Measurements from ENCODE around the gene IL20RB. TPM values are rescaled to one million over a fixed set of nuclear protein-coding genes. Genes with fewer than 3 reads are reported as not detected.

IL20RB gene
- total RNA-seq, 1 donor from 2014 or later = 0.44 TPM

DNA sequence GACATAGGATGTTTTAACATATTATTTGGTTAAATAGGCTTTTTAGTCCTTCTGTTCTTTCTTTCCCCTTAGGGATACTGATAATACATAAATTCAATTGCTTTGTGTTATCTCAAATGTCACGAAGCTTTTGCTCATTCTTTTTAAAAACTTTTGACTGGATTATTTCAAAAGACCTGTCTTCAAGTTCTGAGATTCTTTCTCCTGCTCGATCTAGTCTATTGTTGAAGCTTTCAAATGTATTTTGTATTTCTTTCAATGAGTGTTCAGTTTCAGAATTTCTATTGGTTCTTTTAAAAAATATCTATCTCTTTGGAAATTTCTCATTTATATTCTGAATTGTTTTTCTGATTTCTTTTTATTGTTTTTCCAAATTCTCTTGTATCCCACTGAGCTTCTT lies 16.9 kb downstream of the IL20RB start:
- Histone ChIP-seq H3K9me3 (replicated peaks) (peaks cover 30% of the 10 kb centered on the region), H3K27ac (replicated peaks) (no peak overlapping the region), H3K36me3 (no peaks in the 10 kb centered on the region), H3K4me3 (no peak overlapping the region), H3K27me3 (ENCODE audit: low read depth) (no peaks in the 10 kb centered on the region), H3K4me1 (no peaks in the 10 kb centered on the region)
- no peak for DNase-seq
- intact Hi-C loops (cut with micrococcal nuclease) = no loop called here
- TF ChIP-seq, protein P1, sequence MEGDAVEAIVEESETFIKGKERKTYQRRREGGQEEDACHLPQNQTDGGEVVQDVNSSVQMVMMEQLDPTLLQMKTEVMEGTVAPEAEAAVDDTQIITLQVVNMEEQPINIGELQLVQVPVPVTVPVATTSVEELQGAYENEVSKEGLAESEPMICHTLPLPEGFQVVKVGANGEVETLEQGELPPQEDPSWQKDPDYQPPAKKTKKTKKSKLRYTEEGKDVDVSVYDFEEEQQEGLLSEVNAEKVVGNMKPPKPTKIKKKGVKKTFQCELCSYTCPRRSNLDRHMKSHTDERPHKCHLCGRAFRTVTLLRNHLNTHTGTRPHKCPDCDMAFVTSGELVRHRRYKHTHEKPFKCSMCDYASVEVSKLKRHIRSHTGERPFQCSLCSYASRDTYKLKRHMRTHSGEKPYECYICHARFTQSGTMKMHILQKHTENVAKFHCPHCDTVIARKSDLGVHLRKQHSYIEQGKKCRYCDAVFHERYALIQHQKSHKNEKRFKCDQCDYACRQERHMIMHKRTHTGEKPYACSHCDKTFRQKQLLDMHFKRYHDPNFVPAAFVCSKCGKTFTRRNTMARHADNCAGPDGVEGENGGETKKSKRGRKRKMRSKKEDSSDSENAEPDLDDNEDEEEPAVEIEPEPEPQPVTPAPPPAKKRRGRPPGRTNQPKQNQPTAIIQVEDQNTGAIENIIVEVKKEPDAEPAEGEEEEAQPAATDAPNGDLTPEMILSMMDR (IDR thresholded peaks at IDR 0.05; ENCODE audit: borderline replicate concordance) = no peak

GRCh38 chr3:136979204-136979603 lies 21.4 kb downstream of the IL20RB start:
- no peak for DNase-seq
- peaks cover 13% of the 10 kb centered on the region for H3K9me3 ChIP-seq (replicated peaks)
- no peak overlapping the region for H3K27ac ChIP-seq (replicated peaks)
- no peaks in the 10 kb centered on the region for H3K36me3 ChIP-seq
- no peaks in the 10 kb centered on the region for H3K4me1 ChIP-seq
- TF ChIP-seq, protein P1 (IDR thresholded peaks at IDR 0.05; ENCODE audit: borderline replicate concordance) = no peak
- intact Hi-C loops (cut with micrococcal nuclease) = no loop called here
- H3K4me3 ChIP-seq = no peak overlapping the region
- no peaks in the 10 kb centered on the region for H3K27me3 ChIP-seq (ENCODE audit: low read depth)

DNA sequence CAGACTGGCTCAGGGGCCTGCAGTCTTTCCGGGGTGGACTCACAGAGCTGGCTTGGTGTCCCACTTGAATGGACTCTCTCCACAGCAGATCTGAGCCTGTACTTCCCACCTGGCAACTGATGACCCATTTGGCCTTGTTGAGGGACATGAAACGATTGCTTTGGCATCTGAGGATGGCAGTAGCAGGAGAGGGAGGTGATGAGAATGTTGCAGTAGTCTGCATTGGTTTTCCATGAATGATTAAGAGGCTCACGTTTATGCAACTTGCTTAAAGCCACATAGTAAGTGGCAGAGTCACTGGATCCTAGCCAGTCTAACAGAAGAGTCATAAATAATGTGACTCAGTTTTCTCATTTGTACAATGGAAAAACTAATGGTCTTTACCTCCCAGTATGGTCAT lies 21.9 kb downstream of the IL20RB start:
- TF ChIP-seq, protein P1 (IDR thresholded peaks at IDR 0.05; ENCODE audit: borderline replicate concordance) = no peak
- peaks cover 8% of the 10 kb centered on the region for H3K9me3 ChIP-seq (replicated peaks)
- no peak for DNase-seq
- no peak overlapping the region for H3K27ac ChIP-seq (replicated peaks)
- H3K36me3 ChIP-seq = no peaks in the 10 kb centered on the region
- intact Hi-C loops (cut with micrococcal nuclease) = no loop called here
- peaks cover 4% of the 10 kb centered on the region for H3K4me1 ChIP-seq
- no peak overlapping the region for H3K4me3 ChIP-seq
- no peaks in the 10 kb centered on the region for H3K27me3 ChIP-seq (ENCODE audit: low read depth)

- no peaks in the 10 kb centered on the region for H3K36me3 ChIP-seq
- peaks cover 10% of the 10 kb centered on the region for H3K4me1 ChIP-seq
- TF ChIP-seq, protein P1 (IDR thresholded peaks at IDR 0.05; ENCODE audit: borderline replicate concordance) = no peak
- intact Hi-C loops (cut with micrococcal nuclease) = no loop called here
- no peaks in the 10 kb centered on the region for H3K9me3 ChIP-seq (replicated peaks)
- no peaks in the 10 kb centered on the region for H3K27me3 ChIP-seq (ENCODE audit: low read depth)
- H3K4me3 ChIP-seq = no peak overlapping the region
- DNase-seq = no peak
- no peak overlapping the region for H3K27ac ChIP-seq (replicated peaks)
Measured at GRCh38 chr3:136982033-136982432, 24.2 kb downstream of the IL20RB start.

DNA sequence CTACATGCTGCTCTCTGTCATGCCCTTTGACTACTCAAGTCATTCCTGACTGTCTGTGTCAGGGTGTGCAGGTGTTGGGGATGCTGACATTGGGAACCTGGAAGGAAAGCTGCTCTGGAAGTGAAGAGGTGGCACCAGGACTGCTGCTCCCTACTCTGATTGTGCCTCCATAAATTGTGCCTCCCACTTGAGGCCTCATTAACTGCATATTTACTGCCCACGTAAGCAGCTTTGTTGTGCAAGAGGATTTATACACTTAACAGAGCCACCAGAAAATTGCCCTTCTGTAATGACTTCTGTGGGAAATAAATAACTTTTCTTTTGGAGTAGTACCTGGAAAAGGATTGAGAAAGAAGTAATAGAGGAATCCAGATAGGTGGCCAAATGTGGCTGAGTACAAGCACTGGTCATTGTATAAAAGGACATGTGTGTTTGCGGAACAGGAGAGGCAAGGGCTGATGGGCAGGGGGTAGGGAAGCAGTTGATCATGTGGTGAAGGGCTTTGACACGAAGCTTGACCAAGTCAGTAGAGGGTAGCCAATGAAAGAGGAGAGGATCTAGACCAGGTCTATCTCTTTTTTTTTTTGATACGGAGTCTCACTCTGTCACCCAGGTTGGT lies 24.8 kb downstream of the IL20RB start:
- DNase-seq = no peak
- Histone ChIP-seq H3K27me3 (ENCODE audit: low read depth) (no peaks in the 10 kb centered on the region), H3K4me3 (no peak overlapping the region), H3K36me3 (no peaks in the 10 kb centered on the region), H3K27ac (replicated peaks) (no peak overlapping the region), H3K4me1 (peaks cover 10% of the 10 kb centered on the region), H3K9me3 (replicated peaks) (no peaks in the 10 kb centered on the region)
- TF ChIP-seq, protein P1 (IDR thresholded peaks at IDR 0.05; ENCODE audit: borderline replicate concordance) = no peak
- intact Hi-C loops (cut with micrococcal nuclease) = no loop called here

Data from left ventricle myocardium inferior (tissue), 1 donor.